ENCODE results near the gene CD4.

CD4 gene

DNA sequence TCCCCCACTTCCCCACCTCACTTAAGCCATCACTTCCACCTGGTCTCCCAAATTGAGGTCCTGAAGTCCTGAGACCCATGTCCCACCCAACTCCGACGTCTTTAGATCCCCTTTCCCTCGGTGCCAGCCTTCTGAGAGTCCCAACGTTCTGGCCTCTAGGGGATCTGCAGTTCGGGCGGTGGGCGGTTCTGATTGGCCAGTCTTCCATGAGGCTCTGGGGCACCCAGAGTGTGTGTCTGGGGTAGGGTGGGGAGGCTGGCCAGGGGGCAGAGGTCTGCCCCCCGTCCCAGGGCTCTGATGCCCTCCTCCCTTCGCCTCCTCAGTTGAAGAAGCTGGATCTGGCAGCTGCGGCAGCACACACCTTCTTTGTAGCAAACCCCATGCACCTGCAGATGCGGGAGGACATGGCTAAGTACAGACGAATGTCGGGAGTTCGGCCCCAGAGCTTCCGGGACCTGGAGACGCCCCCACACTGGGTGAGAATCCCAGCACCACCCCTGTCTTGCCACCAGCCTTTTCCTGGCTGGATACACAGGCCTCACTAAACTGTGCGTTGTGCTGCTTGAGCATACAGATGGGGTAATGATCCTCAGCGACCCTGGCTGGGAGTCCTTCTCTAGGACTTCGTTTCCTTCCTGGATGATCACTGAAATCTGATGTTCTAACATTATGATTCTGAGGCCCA lies 40.4 kb downstream of the CD4 start:
- no peak for DNase-seq

DNA sequence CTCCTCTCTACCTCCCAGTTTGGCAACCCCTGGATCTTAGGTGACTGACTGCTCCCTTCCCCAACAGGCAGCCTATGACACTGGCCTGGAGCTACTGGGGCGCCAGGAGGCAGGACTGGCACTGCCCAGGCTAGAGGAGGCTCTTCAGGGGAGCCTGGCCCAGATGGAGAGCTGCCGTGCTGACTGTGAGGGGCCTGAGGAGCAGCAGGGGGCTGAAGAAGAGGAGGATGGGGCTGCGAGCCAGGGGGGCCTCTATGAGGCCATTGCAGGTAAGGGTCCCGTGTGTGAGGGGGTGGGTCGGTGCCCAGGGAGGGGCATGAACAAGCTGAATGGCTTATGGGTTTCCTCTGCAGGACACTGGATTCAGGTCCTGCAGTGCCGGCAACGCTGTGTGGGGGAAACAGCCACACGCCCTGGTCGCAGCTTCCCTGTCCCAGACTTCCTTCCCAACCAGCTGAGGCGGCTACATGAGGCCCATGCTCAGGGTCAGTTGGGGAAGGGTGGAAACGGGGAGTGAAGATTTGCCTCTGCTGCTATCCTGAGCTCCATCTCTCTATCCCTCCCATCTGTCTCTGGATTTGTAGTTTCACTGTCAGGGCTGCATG lies 41.1 kb downstream of the CD4 start:
- no peak for DNase-seq

DNA sequence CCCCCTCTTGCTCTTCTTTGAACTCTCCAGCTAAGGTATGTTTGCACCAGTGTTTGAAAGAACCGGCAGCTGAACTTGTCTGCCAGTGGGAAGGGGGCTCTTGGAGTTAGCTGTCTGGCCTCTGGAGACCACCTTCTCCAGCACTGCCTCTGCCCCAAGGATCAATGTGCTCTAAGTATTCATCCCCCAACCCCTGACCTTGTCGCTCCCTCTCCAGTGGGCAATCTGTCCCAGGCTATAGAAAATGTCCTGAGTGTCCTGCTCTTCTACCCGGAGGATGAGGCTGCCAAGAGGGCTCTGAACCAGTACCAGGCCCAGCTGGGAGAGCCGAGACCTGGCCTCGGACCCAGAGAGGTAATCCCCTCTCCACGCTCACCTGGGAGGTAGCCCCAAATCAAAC lies 41.7 kb downstream of the CD4 start:
- no peak for DNase-seq

DNA sequence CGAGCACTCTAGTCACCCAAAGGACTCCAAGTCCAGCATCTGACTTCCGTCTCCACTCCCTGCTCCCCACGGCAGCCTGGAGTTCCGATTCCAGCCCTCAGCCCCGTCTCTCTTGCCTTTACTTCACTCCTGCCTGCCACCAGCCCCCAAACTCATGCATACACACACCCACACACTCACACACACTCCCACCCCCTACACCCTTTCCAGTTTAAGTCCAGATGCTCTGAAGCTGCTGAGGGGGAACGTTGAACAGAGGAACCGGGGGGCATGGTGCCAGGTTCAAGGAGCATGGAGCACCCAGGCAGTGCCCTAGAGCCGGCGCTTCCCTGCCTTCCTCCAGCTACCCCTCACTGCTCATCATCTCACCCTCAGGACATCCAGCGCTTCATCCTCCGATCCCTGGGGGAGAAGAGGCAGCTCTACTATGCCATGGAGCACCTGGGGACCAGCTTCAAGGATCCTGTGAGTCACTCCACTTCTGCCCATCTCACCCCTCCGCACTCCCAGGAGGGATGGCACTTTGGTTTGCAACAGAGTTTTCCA lies 42.2 kb downstream of the CD4 start:
- no peak for DNase-seq

DNA sequence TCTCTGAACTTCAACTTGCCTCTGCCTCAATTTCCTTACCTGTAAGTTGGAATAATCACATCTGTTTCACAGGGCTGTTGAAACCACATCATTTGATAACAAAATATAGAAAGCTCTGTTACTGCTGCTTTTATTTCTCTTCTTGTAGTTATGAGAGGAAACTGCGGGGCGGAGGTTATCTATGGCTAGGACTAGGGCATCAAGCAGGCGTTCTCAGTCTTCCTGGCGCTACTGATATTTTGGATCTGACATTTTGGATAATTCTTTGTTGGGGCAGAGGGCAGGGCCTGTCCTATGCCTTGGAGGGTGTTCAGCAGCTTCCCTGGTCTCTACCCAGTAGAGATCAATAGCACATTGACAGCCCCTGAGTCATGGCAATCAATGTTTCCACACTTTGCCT lies 42.8 kb downstream of the CD4 start:
- DNase-seq: no peak

DNA sequence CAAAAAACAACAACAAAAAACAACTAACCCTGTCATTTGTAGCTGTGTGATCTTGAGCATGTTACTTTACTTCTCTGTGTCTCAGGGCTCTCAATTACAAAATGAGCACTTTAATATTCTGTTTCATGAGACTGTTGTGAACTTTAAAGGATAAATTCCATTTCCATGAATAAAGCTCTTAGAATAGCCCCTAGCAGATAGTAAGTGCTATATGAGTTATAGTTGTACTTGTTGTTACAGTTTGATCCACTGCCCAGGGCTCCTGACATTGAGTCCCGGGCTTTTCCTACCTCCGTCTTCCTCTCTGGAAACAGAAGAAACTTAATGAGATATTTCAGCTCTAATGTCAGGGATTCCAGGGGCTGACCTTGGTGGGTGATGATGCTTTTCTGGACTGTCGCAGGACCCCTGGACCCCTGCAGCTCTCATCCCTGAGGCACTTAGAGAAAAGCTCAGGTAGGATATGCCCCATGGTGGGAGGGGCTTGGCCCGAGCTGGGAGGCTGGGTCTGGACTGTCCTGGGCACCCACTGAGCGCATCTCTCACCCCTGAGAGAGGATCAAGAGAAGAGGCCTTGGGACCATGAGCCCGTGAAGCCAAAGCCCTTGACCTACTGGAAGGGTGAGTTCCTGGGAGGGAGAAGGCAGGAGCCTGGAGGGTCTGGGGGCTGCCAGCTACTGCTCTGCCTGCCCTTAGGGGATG lies 44.0 kb downstream of the CD4 start:
- DNase-seq: no peak

DNA sequence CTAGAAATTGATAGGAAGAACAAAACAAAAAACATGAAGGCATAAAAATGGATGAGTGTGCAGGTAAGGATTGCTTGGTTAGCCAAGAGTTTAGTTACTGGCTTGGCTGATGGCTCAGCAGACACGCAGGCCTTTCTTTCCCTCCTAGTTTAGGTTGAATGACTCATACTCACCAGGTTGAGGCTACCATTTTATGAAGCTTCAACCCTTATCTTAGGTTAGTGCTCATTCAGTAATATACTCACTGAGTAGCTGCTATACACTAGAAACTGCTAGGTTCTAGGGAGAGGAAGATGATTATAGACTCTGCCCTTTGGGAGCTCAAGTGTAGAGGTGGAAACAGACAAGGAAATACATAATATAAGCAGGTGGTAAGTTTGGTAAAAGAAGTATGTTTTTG lies 44.9 kb downstream of the CD4 start:
- no peak for DNase-seq

DNA sequence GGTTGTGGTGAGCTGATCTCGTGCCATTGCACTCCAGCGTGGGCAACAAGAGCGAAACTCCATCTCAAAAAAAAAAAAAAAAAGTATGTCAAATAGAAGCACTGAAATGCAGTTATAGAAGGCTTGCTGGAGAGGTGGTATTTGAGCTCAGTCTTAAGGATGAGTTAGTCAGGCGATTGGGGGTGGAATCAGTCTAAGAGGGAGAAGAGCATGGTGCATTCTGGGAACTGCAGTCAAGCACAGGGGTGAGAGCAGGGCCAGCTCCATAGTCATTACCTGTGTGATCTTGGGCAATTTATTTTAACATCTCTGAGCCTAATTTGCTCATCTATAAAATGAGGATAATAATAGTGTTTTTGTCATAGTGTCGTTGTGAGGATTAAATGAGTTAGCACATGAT lies 45.5 kb downstream of the CD4 start:
- no peak for DNase-seq

DNA sequence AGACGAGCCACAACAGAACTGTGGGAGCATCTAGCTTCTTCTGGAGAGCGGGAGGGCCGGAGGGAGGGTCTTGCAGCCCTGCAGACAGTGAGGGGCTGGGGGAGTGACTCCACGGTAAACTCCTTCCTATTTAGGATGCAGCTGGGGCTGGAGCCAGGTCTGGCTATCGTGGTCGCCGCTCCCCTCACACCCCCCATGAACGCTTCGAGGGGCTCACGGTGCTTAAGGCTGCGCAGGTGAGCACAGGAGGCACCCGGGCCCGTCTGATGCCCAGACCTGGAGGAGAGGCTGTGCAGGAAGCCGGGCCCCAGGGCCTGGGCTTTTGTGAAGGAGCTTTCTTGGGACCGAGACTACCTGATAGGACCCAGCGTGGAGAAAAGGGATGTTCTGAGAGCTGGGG lies 47.5 kb downstream of the CD4 start:
- DNase-seq: no peak

DNA sequence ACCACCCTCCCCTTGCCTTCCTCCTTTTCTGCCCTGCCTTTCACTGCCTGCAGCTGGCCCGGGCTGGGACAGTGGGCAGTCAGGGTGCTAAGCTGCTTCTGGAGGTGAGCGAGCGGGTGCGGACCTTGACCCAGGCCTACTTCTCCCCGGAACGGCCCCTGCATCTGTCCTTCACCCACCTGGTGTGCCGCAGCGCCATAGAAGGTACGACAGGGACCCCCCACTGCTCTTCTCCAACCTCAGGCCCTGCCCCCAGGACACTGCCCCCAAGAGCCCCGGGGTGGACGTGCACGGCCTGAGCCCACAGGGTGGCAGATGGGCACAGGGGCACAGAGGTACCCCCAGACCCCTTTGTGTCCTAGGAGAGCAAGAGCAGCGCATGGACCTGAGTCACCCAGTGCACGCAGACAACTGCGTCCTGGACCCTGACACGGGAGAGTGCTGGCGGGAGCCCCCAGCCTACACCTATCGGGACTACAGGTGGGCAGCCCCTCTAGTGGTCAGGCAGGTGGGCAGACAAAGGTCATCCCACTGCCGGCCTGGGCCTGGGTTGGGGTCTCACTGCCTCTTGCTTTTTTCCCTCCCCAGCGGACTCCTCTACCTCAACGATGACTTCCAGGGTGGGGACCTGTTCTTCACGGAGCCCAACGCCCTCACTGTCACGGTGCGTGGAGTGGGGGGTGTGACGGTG lies 48.2 kb downstream of the CD4 start:
- DNase-seq: no peak

DNA sequence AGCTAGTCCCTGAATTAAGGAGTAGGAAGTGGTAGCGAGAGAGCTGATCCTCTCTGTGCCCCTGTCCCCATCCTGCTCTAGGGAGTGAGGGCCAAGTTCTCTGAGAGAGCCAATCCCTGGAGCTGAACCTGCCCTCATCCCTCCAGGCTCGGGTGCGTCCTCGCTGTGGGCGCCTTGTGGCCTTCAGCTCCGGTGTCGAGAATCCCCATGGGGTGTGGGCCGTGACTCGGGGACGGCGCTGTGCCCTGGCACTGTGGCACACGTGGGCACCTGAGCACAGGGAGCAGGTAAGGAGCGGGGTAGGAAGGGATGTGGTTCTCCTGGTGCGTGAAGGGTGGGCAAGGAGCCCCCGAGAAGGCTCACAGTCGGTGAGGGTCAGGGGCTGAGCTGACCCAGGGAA lies 49.5 kb downstream of the CD4 start:
- DNase-seq: no peak

DNA sequence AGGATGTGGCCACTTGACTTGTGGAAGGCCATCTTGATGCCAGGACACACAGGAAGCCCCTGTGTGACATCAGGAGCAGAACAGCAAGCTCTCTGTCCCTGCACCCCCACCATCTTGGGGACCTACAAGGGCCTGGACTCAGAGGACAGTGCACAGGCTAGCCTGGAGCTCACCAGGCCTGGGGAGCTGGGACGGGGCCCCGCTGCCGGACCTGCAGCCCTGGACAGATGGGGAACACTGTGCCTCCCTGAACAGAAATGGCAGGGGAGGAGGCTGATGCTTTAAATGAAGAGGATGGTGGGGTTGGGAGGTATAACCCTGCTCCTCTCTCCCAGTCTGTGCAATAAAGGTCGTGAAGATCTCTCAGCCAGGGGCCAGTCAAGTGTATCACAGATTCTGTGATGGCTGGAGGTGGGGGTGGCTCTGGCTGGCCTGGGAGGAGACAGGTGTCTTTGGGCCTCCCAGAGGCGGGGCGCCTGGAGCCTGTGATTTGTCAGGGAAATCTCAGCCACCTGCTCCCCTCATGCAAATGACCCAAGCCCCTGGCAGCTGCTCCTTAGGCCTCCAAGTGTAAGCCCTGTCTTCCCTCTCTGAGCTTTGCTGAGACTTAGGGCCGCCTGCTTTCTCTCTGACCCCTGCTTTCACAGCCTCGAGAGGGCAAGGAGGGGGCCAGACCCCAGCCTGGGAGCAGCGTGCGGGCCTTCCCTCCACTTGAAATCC lies 50.3 kb downstream of the CD4 start:
- no peak for DNase-seq

DNA sequence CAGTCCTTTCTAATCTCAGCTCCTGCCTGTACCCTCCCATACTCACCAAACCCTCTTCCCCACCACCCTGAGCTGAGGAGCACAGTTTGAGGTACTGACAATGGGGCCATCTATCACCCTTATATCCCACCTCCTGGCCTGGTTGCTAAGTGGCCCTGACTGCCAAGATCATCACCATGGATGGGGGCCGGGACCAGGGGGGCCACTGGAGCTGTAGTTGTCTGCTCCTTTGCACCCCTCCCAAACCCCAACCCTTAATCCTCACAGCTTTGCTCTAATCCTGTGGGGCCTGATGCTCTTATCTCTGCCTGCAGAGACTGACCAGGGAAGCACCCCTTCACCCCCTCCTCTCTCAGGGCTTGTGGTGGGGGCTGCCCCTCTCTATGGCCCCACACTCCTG lies 51.0 kb downstream of the CD4 start:
- no peak for DNase-seq

DNA sequence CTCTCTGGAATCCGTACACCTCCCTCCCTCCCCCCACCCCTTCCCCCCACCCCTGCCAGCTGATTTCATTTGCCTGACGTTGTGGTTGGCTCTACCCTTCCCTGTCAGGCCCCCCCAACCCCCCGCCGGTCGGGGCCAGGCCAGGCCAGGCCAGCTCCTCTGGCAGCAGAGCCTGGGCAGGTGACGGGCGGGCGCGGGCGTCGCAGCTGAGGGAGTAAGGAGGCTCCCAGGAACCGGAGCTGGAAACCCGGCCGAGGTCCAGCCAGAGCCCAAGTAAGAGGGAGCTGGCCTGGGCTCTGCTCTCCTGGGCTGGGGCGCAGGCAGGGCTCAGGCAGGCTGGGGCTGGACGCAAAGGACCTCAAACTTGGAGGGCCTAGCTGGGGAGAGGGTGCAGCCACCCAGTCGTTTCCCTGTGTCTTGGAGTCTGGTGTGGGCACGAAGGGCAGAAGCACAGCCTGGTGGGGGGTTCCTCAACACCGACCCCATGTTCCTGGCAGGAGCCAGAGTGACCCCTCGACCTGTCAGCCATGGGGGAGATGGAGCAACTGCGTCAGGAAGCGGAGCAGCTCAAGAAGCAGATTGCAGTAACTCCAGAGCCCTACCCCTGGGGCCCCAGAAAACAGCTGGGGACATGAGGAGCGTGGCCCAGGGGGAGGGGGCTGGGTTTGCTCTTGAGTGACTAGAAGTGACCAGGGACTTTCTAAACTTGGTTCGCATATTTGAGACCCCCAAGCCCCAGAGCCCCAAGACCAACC lies 51.6 kb downstream of the CD4 start, which contains the start of gene GNB3:
Gene GNB3, plus strand, starts transcription at position 165 of the 755 bp plus-strand sequence. Its CDS starts 363 bp downstream, at position 528.
- no peak for DNase-seq

DNA sequence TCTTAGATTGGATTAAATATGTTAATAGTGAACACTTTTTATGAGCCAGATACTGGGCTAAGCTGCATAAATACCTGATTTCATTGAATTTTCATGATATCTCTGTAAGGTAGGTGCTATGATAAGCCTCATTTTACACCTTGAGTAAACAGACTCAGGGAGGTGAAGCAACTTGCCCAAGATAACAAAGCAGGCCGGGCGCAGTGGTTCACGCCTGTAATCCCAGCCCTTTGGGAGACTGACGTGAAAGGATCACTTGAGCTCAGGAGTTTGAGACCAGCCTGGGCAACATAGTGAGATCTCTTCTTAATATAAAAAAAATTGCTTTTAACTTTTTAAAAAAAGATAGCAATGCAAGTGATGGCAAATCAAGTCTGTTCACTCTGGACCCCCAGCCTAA lies 52.7 kb downstream of the CD4 start:
- DNase-seq: no peak

DNA sequence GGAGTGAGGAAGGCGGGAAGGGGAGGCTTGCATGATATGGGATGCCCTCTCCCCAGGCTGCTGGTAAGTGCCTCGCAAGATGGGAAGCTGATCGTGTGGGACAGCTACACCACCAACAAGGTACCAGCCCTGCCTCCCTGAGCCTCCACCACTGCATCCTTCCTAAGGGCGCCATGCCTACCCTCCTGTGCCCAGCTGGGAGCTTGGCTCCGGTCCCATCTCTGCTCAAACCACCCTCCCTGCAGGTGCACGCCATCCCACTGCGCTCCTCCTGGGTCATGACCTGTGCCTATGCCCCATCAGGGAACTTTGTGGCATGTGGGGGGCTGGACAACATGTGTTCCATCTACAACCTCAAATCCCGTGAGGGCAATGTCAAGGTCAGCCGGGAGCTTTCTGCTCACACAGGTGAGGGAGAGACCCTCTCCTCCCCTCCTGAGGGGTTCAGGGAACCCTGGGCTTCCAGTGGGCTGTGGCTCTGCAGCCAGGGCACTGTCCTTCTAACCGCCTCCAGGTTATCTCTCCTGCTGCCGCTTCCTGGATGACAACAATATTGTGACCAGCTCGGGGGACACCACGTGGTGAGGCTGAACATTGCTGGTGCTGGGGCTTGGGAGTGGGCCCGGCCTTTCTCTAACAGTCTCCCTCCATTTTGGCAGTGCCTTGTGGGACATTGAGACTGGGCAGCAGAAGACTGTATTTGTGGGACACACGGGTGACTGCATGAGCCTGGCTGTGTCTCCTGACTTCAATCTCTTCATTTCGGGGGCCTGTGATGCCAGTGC lies 54.0 kb downstream of the CD4 start:
- DNase-seq: no peak

DNA sequence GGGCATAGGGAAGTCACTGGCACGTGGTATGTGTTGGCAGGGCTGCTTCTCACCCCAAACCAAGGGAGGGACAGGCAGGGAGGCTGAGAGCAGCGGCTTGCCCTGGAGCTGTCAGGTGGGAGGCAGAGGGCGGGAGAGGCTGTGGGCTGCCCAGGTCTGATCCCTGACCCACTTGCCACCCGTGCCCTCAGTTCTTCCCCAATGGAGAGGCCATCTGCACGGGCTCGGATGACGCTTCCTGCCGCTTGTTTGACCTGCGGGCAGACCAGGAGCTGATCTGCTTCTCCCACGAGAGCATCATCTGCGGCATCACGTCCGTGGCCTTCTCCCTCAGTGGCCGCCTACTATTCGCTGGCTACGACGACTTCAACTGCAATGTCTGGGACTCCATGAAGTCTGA lies 56.1 kb downstream of the CD4 start:
- no peak for DNase-seq

DNA sequence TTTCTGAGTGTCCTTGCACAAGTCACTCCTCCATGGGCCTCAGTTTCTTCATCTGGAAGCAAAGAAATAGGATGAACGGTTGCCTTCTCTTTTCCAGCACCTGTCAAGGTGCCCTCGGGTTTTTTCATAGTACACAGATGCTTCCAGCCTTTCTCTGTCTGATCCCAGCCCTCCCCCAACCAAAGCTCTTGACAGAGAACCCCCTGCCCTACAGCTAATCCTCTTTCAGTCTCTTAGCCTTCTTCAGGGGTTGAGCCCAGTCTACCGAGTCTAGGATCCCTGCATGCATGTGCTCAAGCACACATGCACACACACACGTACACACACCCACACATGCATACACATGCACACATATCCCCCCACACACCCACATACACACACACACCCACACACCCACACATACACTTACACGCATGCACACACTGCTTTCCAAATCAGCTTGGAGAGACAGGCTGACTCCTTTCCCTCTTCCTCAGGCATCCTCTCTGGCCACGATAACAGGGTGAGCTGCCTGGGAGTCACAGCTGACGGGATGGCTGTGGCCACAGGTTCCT lies 57.1 kb downstream of the CD4 start:
- no peak for DNase-seq

DNA sequence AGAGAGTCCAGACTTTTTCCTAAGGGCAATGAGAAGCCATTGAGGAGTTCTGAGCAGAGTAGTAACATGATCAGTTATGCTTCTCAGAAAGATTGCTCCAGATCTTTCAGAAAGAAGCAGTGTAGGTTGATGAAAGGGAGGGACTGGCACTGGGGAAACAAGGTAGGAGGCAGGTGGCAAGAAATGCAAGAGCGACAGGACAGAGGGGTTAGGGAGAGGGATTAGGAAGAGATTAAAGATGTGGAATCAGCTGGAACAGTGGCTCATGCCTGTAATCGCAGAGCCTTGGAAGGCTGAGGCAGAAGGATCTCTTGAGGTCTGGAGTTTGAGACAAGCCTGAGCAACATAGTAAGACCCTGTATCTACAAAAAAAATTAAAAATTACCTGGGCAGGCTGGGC lies 58.3 kb downstream of the CD4 start:
- no peak for DNase-seq

DNA sequence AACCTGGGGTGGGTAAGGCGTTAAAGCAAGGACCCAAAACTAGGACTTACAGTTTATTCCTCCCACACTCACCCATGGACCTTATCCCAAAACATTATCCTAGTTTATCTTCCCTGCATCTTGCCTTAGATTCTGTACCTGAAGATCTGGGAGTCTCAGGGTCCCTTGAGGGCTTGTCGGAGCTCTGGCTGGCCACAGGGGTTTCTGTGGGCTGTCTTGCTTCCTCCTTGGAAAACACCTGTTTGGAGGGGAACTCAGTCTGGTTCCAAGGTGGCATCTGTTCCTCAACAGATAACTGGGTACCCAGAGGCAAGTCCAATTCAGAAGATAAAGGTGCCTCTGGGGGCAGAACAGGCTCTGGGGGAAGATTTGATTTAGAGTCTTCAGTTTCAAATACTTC lies 60.1 kb downstream of the CD4 start:
- DNase-seq: no peak

All from bone marrow (tissue), 2 donors.